GM12874 (cell line): ENCODE results near the gene TCF23.

Experiments used
- CTCF ChIP-seq: IDR thresholded peaks from 2 replicates; pipeline ENCODE4 v1.5.1; 2011; ENCODE audit warnings: low read depth, mild to moderate bottlenecking, control low read depth, low read length, moderate library complexity; ENCODE audit not compliant: insufficient read depth

Gene TCF23

GRCh38 chr2:27148801-27149439 lies at the start of gene TCF23:
TSS of gene TCF23 (plus strand) at chr2:27149004. CDS start at chr2:27149134, 130 bp downstream.
- TF ChIP-seq CTCF: no peak

DNA sequence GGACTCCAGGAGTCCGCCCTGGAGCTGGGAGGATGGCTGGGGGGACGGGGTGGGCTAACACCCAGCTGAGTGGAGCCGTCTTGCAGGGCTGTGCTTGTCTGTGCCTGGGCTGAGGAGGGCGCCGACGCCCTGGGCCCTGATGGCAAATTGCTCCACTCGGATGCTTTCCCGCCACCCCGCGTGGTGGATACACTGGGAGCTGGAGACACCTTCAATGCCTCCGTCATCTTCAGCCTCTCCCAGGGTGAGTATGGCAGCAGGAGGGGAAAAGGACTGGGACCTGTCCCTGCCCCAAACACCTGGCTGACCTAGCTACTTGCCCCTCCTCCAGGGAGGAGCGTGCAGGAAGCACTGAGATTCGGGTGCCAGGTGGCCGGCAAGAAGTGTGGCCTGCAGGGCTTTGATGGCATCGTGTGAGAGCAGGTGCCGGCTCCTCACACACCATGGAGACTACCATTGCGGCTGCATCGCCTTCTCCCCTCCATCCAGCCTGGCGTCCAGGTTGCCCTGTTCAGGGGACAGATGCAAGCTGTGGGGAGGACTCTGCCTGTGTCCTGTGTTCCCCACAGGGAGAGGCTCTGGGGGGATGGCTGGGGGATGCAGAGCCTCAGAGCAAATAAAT lies 49.4 kb upstream of the TCF23 start:
- TF ChIP-seq CTCF: no peak

DNA sequence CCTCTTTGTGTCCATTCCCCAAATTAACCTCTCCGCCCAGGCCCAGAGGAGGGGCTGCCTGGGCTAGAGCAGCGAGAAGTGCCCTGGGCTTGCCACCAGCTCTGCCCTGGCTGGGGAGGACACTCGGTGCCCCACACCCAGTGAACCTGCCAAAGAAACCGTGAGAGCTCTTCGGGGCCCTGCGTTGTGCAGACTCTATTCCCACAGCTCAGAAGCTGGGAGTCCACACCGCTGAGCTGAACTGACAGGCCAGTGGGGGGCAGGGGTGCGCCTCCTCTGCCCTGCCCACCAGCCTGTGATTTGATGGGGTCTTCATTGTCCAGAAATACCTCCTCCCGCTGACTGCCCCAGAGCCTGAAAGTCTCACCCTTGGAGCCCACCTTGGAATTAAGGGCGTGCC lies 48.8 kb upstream of the TCF23 start:
- TF ChIP-seq CTCF: no peak

DNA sequence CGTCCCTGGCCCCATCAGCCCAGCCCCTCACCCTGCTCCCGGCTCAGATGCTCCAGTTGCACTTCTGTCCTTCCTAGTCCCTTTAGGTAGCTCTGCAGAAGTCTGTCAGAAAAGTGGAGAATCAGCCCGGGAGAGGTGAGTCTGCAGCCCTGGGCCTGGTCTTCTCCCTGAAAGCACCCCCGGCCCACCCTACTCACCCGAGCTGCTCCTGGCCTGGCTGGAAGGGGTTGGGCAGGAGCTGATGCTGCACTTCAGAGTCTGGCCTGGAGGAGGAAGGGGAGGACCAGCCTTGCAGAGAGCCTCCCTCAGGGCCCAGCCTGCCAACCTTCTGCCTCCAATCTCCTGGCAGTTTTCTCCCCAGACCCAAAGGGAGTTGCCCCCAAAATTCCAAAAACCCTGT lies 46.5 kb upstream of the TCF23 start:
- no peak for TF ChIP-seq CTCF

- no peak for TF ChIP-seq CTCF
Observed at GRCh38 chr2:27105981-27106380, 42.8 kb upstream of the TCF23 start.

DNA sequence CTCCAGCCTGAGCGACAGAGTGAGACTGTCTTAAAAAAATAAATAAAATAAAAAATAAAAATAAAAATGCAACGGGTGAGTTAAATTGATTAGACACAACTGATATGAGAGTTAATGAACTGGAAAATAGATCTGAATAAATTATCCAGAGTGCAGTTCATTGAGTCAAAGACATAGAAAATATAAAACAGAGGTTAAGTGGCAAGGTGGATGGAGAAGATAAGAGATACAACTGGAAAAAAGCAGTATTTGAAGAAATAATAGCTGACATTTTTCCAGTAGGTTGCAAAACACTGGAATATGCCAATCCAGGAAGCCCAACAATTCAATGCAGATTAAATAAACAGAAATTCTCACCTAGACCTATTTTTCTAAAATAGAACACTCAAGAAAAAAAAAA lies 40.6 kb upstream of the TCF23 start:
- TF ChIP-seq CTCF: no peak

DNA sequence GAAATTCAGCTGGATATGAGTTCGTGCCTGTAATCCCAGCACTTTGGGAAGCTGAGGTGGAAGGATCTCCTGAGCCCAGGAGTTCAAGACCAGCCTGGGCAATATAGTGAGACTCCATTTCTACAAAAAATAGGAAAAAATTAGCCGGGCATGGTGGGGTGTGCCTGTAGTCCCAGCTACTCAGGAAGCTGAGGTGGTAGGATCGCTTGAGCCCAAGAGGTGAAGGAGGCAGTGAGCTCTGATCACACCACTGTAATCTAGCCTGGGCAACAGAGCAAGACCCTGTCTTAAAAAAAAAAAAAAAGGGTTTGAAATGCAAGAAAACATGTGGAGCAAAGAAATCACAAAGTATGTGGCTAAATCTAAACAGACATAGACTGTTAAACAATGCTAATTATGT lies 39.7 kb upstream of the TCF23 start:
- TF ChIP-seq CTCF: no peak
